ENCODE results near the gene MPG.

- TF ChIP-seq CTCF (IDR thresholded peaks at IDR 0.05), result no peak
- TF ChIP-seq EZH2 (IDR thresholded peaks at IDR 0.05), result no peak
- TF ChIP-seq EZH2phosphoT487 (IDR thresholded peaks at IDR 0.05), result no peak
Observed at GRCh38 chr16:105521-105920, 27.5 kb downstream of the MPG start.
